Measurements from ENCODE around the gene ATG13.
A peak's percentile ranks its signal among the peaks of the same experiment; 100 is the strongest.

ATG13 gene

GRCh38 chr11:46718155-46719019, 101.0 kb downstream of the ATG13 start:
- TF ChIP-seq CTCF (conservative IDR thresholded peaks at IDR 0.05; ENCODE audit: low read depth, low read length): no peak
- peak; percentile 25 for DNase-seq (ENCODE audit: low read depth)
- H3K4me3 ChIP-seq (ENCODE audit: low read depth, low read length): no peak overlapping the region

GRCh38 chr11:46719048-46719542, 101.7 kb downstream of the ATG13 start, which contains the start of gene F2:
F2 (plus strand) TSS chr11:46719213; CDS start chr11:46719236, 23 bp downstream.
- H3K4me3 ChIP-seq (ENCODE audit: low read depth, low read length): no peak within 1 kb of the TSS
- no peak for DNase-seq (ENCODE audit: low read depth)
- no peak for TF ChIP-seq CTCF (conservative IDR thresholded peaks at IDR 0.05; ENCODE audit: low read depth, low read length)

GRCh38 chr11:46719543-46720218, 102.3 kb downstream of the ATG13 start:
- no peak overlapping the region for H3K4me3 ChIP-seq (ENCODE audit: low read depth, low read length)
- DNase-seq (ENCODE audit: low read depth): no peak
- TF ChIP-seq CTCF (conservative IDR thresholded peaks at IDR 0.05; ENCODE audit: low read depth, low read length): no peak

- no peak for DNase-seq (ENCODE audit: low read depth)
- no peak for TF ChIP-seq CTCF (conservative IDR thresholded peaks at IDR 0.05; ENCODE audit: low read depth, low read length)
- no peak overlapping the region for H3K4me3 ChIP-seq (ENCODE audit: low read depth, low read length)
These were observed 103.9 kb downstream of the ATG13 start for GRCh38 chr11:46721286-46721685.

GRCh38 chr11:46722566-46723358, 105.4 kb downstream of the ATG13 start:
- TF ChIP-seq CTCF (conservative IDR thresholded peaks at IDR 0.05; ENCODE audit: low read depth, low read length): no peak
- no peak for DNase-seq (ENCODE audit: low read depth)

GRCh38 chr11:46723359-46723680, 106.0 kb downstream of the ATG13 start:
- no peak for TF ChIP-seq CTCF (conservative IDR thresholded peaks at IDR 0.05; ENCODE audit: low read depth, low read length)
- no peak for DNase-seq (ENCODE audit: low read depth)
- H3K4me3 ChIP-seq (ENCODE audit: low read depth, low read length): no peak overlapping the region

More at GRCh38 chr11:46722566-46723358, 105.4 kb downstream of the ATG13 start:
- H3K4me3 ChIP-seq (ENCODE audit: low read depth, low read length): no peak overlapping the region

Measured in choroid plexus epithelial cell (primary cell).